WTC11 (cell line): ENCODE results near the gene GABBR2. TPM values are rescaled to one million over a fixed set of nuclear protein-coding genes. Genes with fewer than 3 reads are reported as not detected.

Source experiments
- ATAC-seq: fragments of 200-7000 bp; cut with Tn5 transposase; 2 replicates; pipeline ENCODE4 v1.10.0; 2021; ENCODE audit warnings: mild to moderate bottlenecking, moderate library complexity
- CTCF ChIA-PET: fragments of 300-600 bp; sonication (Branson Sonifier 250); formaldehyde crosslinking; loops from one replicate; lab custom pipeline; 2021; ENCODE audit warnings: antibody characterized with exemption; lab: Charles Lee
- POLR2A ChIA-PET: fragments of 350-600 bp; sonication (Branson Sonifier 250); formaldehyde crosslinking; loops from one replicate; lab custom pipeline; 2021; ENCODE audit warnings: antibody characterized with exemption; lab: Charles Lee
- DNase-seq: peaks from one replicate; pipeline ENCODE4 v3.0.0; 2021; ENCODE audit warnings: low spot score
- H3K27ac Mint-ChIP-seq: 2 replicates; pipeline ENCODE4 v1.8.0; 2021; ENCODE audit warnings: mixed read lengths
- H3K27me3 Mint-ChIP-seq: 2 replicates; pipeline ENCODE4 v1.8.0; 2021; ENCODE audit warnings: low read depth, mild to moderate bottlenecking, moderate library complexity, mixed read lengths
- H3K36me3 Mint-ChIP-seq: 2 replicates; pipeline ENCODE4 v1.8.0; 2021; ENCODE audit warnings: mixed read lengths
- H3K4me1 Mint-ChIP-seq: 2 replicates; pipeline ENCODE4 v1.8.0; 2022; ENCODE audit warnings: mixed read lengths
- H3K4me3 Mint-ChIP-seq: 2 replicates; pipeline ENCODE4 v1.8.0; 2021; ENCODE audit warnings: mild to moderate bottlenecking, moderate library complexity, mixed read lengths
- H3K9me3 Mint-ChIP-seq: 2 replicates; pipeline ENCODE4 v1.8.0; 2021; ENCODE audit warnings: mixed read lengths
- ATF2 ChIP-seq: sonication (generic); formaldehyde crosslinking; IDR thresholded peaks from 2 replicates; pipeline ENCODE4 v1.8.1; 2022; ENCODE audit warnings: low read depth, missing genetic modification reagents, borderline replicate concordance
- ETV6 ChIP-seq: sonication (generic); formaldehyde crosslinking; IDR thresholded peaks from 2 replicates; pipeline ENCODE4 v1.8.1; 2022; ENCODE audit warnings: mild to moderate bottlenecking, missing genetic modification reagents
- IRF2 ChIP-seq: sonication (generic); formaldehyde crosslinking; IDR thresholded peaks from 2 replicates; pipeline ENCODE4 v1.8.0; 2022; ENCODE audit warnings: low read depth, missing genetic modification reagents, borderline replicate concordance
- MXD4 ChIP-seq: fragments of 250-450 bp; sonication (Bioruptor Pico); IDR thresholded peaks from 2 replicates; pipeline ENCODE4 v1.8.0; 2021; ENCODE audit warnings: mild to moderate bottlenecking, moderate library complexity, borderline replicate concordance
- MYBL2 ChIP-seq: sonication (generic); formaldehyde crosslinking; IDR thresholded peaks from 2 replicates; pipeline ENCODE4 v1.8.1; 2023; ENCODE audit warnings: mild to moderate bottlenecking, moderate library complexity, missing genetic modification reagents
- NFYB ChIP-seq: sonication (generic); formaldehyde crosslinking; conservative IDR thresholded peaks from 2 replicates; pipeline ENCODE4 v1.8.0; 2022; ENCODE audit warnings: low read depth, missing genetic modification reagents
- PRDM15 ChIP-seq: sonication (generic); formaldehyde crosslinking; IDR thresholded peaks from 2 replicates; pipeline ENCODE4 v1.8.0; 2022; ENCODE audit warnings: missing genetic modification reagents
- RELA ChIP-seq: sonication (generic); formaldehyde crosslinking; IDR thresholded peaks from 2 replicates; pipeline ENCODE4 v1.8.1; 2022; ENCODE audit warnings: missing genetic modification reagents, mild to moderate bottlenecking, borderline replicate concordance
- SOX15 ChIP-seq: fragments of 250-450 bp; sonication (Bioruptor Pico); IDR thresholded peaks from 2 replicates; pipeline ENCODE4 v1.9.0; 2021; ENCODE audit warnings: mild to moderate bottlenecking
- TCF7 ChIP-seq: sonication (generic); formaldehyde crosslinking; IDR thresholded peaks from 2 replicates; pipeline ENCODE4 v1.8.0; 2022; ENCODE audit warnings: mild to moderate bottlenecking, low read depth, missing genetic modification reagents, moderate library complexity
- TEAD4 ChIP-seq: sonication (generic); formaldehyde crosslinking; IDR thresholded peaks from 2 replicates; pipeline ENCODE4 v1.8.0; 2022; ENCODE audit warnings: mild to moderate bottlenecking, missing genetic modification reagents
- ZNF121 ChIP-seq: sonication (generic); formaldehyde crosslinking; IDR thresholded peaks from 2 replicates; pipeline ENCODE4 v1.8.0; 2023; ENCODE audit warnings: missing genetic modification reagents
- ZNF232 ChIP-seq: sonication (generic); formaldehyde crosslinking; IDR thresholded peaks from 2 replicates; pipeline ENCODE4 v1.8.0; 2022; ENCODE audit warnings: mild to moderate bottlenecking, missing genetic modification reagents
- ZNF281 ChIP-seq: sonication (generic); formaldehyde crosslinking; IDR thresholded peaks from 2 replicates; pipeline ENCODE4 v1.8.0; 2023; ENCODE audit warnings: mild to moderate bottlenecking, missing genetic modification reagents
- total RNA-seq: library from RNA; stranded (reverse); gene quantifications from 3 replicates; pipeline ENCODE4 v1.2.3, GENCODE V29; 2021
- TF ChIP-seq, protein P1 (sequence below): sonication (generic); formaldehyde crosslinking; IDR thresholded peaks from 2 replicates; pipeline ENCODE4 v1.8.1; 2023; ENCODE audit warnings: mild to moderate bottlenecking, moderate library complexity, missing genetic modification reagents
- TF ChIP-seq, protein P2 (sequence below): sonication (generic); formaldehyde crosslinking; IDR thresholded peaks from 2 replicates; pipeline ENCODE4 v1.8.1; 2022; ENCODE audit warnings: mild to moderate bottlenecking, missing genetic modification reagents, moderate library complexity, borderline replicate concordance
- TF ChIP-seq, protein P3 (sequence below): fragments of 200-600 bp; IDR thresholded peaks from 2 replicates; pipeline ENCODE4 v1.8.0; 2022; ENCODE audit warnings: antibody characterized with exemption
- TF ChIP-seq, protein P4 (sequence below): fragments of 250-450 bp; sonication (Bioruptor Pico); IDR thresholded peaks from 2 replicates; pipeline ENCODE4 v1.9.0; 2021; ENCODE audit warnings: mild to moderate bottlenecking

Gene GABBR2
- total RNA-seq, 1 experiment from 2014 or later = 0.92 TPM

DNA sequence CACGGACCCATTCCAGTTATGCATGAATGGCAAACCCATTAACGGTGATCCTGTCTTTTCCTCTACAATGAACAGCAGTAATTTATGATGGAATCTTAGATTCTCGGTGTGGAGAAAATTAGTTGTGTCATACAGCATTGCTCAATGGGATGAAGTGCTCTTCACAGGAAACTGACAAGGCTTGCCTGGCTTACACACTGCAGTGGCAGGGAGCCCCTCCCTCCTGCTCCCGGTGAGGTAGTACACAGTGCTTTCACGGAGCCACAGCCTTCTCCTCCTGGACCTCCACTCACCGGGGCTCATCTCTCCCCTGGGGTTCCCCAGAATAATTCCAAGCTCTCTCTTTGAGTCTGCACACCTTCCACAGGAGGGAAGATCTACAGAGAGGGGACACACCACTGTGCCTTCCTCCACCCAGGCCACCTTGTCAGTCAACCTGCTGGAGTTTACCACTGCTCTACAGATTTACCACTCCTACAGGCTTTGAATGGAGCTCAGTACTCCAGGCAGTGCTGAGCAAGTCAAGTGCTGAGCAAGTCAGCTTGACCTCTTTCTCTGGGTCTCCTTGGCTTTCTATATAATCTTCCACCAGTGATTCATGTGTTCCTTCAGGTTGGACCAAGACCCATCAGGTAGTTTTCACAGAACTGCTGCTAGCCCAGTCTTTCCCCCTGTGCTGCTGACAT is 394.2 kb downstream of the GABBR2 start:
- CTCF ChIA-PET = interaction anchor here (0.8 to 2.8 kb wide), 12 partner anchors 59 to 461 kb away, joined by 3 to 11 read pairs (median 4); partner anchors contain the start of genes GABBR2 and TBC1D2
- Mint-ChIP-seq H3K4me3 (no peak overlapping the region), H3K27ac (no peak overlapping the region), H3K4me1 (peaks cover 18% of the 10 kb centered on the region), H3K27me3 (no peaks in the 10 kb centered on the region)
- no peak for DNase-seq
- TF ChIP-seq, protein P1, sequence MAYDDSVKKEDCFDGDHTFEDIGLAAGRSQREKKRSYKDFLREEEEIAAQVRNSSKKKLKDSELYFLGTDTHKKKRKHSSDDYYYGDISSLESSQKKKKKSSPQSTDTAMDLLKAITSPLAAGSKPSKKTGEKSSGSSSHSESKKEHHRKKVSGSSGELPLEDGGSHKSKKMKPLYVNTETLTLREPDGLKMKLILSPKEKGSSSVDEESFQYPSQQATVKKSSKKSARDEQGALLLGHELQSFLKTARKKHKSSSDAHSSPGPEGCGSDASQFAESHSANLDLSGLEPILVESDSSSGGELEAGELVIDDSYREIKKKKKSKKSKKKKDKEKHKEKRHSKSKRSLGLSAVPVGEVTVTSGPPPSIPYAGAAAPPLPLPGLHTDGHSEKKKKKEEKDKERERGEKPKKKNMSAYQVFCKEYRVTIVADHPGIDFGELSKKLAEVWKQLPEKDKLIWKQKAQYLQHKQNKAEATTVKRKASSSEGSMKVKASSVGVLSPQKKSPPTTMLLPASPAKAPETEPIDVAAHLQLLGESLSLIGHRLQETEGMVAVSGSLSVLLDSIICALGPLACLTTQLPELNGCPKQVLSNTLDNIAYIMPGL (CRISPR knock-in tag) = no peak
- no peak for TF ChIP-seq PRDM15 (CRISPR knock-in tag)
- TF ChIP-seq, protein P2, sequence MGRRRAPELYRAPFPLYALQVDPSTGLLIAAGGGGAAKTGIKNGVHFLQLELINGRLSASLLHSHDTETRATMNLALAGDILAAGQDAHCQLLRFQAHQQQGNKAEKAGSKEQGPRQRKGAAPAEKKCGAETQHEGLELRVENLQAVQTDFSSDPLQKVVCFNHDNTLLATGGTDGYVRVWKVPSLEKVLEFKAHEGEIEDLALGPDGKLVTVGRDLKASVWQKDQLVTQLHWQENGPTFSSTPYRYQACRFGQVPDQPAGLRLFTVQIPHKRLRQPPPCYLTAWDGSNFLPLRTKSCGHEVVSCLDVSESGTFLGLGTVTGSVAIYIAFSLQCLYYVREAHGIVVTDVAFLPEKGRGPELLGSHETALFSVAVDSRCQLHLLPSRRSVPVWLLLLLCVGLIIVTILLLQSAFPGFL (CRISPR knock-in tag) = no peak
- no peak for TF ChIP-seq TCF7
- TF ChIP-seq, all 79 proteins: peak for 0
- no peaks in the 10 kb centered on the region for H3K9me3 Mint-ChIP-seq
- no peak for ATAC-seq
- no peaks in the 10 kb centered on the region for H3K36me3 Mint-ChIP-seq
- POLR2A ChIA-PET = interaction anchor here (0.6 kb wide), 1 partner anchor 236 kb away, joined by 5 read pairs; no protein-coding TSS in a partner anchor

- POLR2A ChIA-PET = no interaction called here
- ATAC-seq (no peak), DNase-seq (no peak)
- Mint-ChIP-seq H3K36me3 (no peaks in the 10 kb centered on the region), H3K27ac (no peak overlapping the region), H3K4me3 (no peak overlapping the region), H3K4me1 (peaks cover 18% of the 10 kb centered on the region), H3K27me3 (peaks cover 4% of the 10 kb centered on the region; the same call in 1 of the 2 replicates), H3K9me3 (peaks cover 5% of the 10 kb centered on the region)
- CTCF ChIA-PET = no interaction called here
- TF ChIP-seq ZNF121 (CRISPR knock-in tag) (no peak), ATF2 (no peak), ZNF281 (CRISPR knock-in tag) (no peak), SOX15 (CRISPR knock-in tag) (no peak), IRF2 (no peak), MYBL2 (CRISPR knock-in tag) (no peak), RELA (CRISPR knock-in tag) (no peak), MXD4 (CRISPR knock-in tag) (no peak), ZNF232 (CRISPR knock-in tag) (no peak), NFYB (no peak), ETV6 (no peak), TEAD4 (CRISPR knock-in tag) (no peak)
- TF ChIP-seq, protein P3, sequence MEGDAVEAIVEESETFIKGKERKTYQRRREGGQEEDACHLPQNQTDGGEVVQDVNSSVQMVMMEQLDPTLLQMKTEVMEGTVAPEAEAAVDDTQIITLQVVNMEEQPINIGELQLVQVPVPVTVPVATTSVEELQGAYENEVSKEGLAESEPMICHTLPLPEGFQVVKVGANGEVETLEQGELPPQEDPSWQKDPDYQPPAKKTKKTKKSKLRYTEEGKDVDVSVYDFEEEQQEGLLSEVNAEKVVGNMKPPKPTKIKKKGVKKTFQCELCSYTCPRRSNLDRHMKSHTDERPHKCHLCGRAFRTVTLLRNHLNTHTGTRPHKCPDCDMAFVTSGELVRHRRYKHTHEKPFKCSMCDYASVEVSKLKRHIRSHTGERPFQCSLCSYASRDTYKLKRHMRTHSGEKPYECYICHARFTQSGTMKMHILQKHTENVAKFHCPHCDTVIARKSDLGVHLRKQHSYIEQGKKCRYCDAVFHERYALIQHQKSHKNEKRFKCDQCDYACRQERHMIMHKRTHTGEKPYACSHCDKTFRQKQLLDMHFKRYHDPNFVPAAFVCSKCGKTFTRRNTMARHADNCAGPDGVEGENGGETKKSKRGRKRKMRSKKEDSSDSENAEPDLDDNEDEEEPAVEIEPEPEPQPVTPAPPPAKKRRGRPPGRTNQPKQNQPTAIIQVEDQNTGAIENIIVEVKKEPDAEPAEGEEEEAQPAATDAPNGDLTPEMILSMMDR = no peak
- TF ChIP-seq, protein P4, sequence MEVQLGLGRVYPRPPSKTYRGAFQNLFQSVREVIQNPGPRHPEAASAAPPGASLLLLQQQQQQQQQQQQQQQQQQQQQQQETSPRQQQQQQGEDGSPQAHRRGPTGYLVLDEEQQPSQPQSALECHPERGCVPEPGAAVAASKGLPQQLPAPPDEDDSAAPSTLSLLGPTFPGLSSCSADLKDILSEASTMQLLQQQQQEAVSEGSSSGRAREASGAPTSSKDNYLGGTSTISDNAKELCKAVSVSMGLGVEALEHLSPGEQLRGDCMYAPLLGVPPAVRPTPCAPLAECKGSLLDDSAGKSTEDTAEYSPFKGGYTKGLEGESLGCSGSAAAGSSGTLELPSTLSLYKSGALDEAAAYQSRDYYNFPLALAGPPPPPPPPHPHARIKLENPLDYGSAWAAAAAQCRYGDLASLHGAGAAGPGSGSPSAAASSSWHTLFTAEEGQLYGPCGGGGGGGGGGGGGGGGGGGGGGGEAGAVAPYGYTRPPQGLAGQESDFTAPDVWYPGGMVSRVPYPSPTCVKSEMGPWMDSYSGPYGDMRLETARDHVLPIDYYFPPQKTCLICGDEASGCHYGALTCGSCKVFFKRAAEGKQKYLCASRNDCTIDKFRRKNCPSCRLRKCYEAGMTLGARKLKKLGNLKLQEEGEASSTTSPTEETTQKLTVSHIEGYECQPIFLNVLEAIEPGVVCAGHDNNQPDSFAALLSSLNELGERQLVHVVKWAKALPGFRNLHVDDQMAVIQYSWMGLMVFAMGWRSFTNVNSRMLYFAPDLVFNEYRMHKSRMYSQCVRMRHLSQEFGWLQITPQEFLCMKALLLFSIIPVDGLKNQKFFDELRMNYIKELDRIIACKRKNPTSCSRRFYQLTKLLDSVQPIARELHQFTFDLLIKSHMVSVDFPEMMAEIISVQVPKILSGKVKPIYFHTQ (CRISPR knock-in tag) = no peak
These were observed 396.4 kb downstream of the GABBR2 start for GRCh38 chr9:98312365-98312764.
